RKO (cell line): Measurements from ENCODE around the gene CDC14A.
"Not testable (repeated sequence)": the region's sequence is repeated elsewhere in the genome, so short reads cannot be mapped to it uniquely, and the experiment has no call there.

ENCODE experiments used
- DNase-seq: peaks from one replicate; pipeline ENCODE4 v3.0.0-alpha.2; 2016; ENCODE audit warnings: low spot score

The CDC14A gene

GRCh38 chr1:100352267-100353070 lies at the start of gene CDC14A:
Gene CDC14A, plus strand, starts transcription at chr1:100352506. Its CDS starts 449 bp downstream, at chr1:100352955.
- peak; percentile 98 for DNase-seq

- DNase-seq = no peak
Measured at GRCh38 chr1:100302739-100303138, 49.6 kb upstream of the CDC14A start.

- no peak for DNase-seq
Measured at GRCh38 chr1:100304227-100304626, 48.1 kb upstream of the CDC14A start.

GRCh38 chr1:100304921-100305320 lies 47.4 kb upstream of the CDC14A start:
- DNase-seq = no peak

- DNase-seq = no peak
Measured at GRCh38 chr1:100305954-100306353, 46.4 kb upstream of the CDC14A start.

- DNase-seq = no peak
Measured at GRCh38 chr1:100306735-100307313, 45.5 kb upstream of the CDC14A start.

- peak; percentile 69 for DNase-seq
Measured at GRCh38 chr1:100308777-100309176, 43.5 kb upstream of the CDC14A start.

- DNase-seq = no peak
Measured at GRCh38 chr1:100309863-100310262, 42.4 kb upstream of the CDC14A start.

GRCh38 chr1:100313382-100313781 lies 38.9 kb upstream of the CDC14A start:
- no peak for DNase-seq

GRCh38 chr1:100316622-100317021 lies 35.7 kb upstream of the CDC14A start:
- DNase-seq = no peak

GRCh38 chr1:100320311-100321099 lies 31.8 kb upstream of the CDC14A start:
- no peak for DNase-seq

GRCh38 chr1:100321100-100321493 lies 31.2 kb upstream of the CDC14A start:
- DNase-seq = no peak

- DNase-seq = no peak
Measured at GRCh38 chr1:100321506-100321905, 30.8 kb upstream of the CDC14A start.

- DNase-seq = peak; percentile 55
Measured at GRCh38 chr1:100322436-100323211, 29.7 kb upstream of the CDC14A start.

GRCh38 chr1:100323419-100324106 lies 28.7 kb upstream of the CDC14A start:
- no peak for DNase-seq

GRCh38 chr1:100325415-100326324 lies 26.6 kb upstream of the CDC14A start:
- DNase-seq = no peak

GRCh38 chr1:100326325-100326670 lies 26.0 kb upstream of the CDC14A start:
- DNase-seq = not testable (repeated sequence)

GRCh38 chr1:100328133-100328532 lies 24.2 kb upstream of the CDC14A start:
- DNase-seq = no peak

- not testable (repeated sequence) for DNase-seq
Measured at GRCh38 chr1:100331146-100331545, 21.2 kb upstream of the CDC14A start.

GRCh38 chr1:100332331-100332730 lies 20.0 kb upstream of the CDC14A start:
- no peak for DNase-seq
